H9 (cell line): ENCODE measurements around the gene PFKL. TPM values are rescaled to one million over a fixed set of nuclear protein-coding genes. Genes with fewer than 3 reads are reported as not detected.
A peak's percentile ranks its signal among the peaks of the same experiment; 100 is the strongest.

Experiments
- DNase-seq: peaks from one replicate; pipeline ENCODE4 v3.0.0-alpha.2; 2017
- H2AFZ ChIP-seq: one replicate; pipeline ENCODE4 v1.6.1; 2013; ENCODE audit warnings: mild to moderate bottlenecking, low read length, control low read depth, moderate library complexity
- H2AK5ac ChIP-seq: 2 replicates; pipeline ENCODE4 v1.6.1; 2013; ENCODE audit warnings: low read length, control low read depth, mixed read lengths; ENCODE audit not compliant: insufficient read length
- H2BK120ac ChIP-seq: one replicate; pipeline ENCODE4 v1.6.1; 2013; ENCODE audit warnings: low read depth, mild to moderate bottlenecking, low read length, control low read depth, inconsistent platforms; ENCODE audit not compliant: poor library complexity, severe bottlenecking
- H2BK12ac ChIP-seq: 2 replicates; pipeline ENCODE4 v1.6.1; 2013; ENCODE audit warnings: low read length, control low read depth, mixed read lengths, low read depth; ENCODE audit not compliant: insufficient read length
- H2BK15ac ChIP-seq: 2 replicates; pipeline ENCODE4 v1.6.1; 2013; ENCODE audit warnings: low read depth, low read length, control low read depth
- H2BK20ac ChIP-seq: one replicate; pipeline ENCODE4 v1.6.1; 2013; ENCODE audit warnings: low read depth, mild to moderate bottlenecking, low read length, control low read depth, inconsistent platforms; ENCODE audit not compliant: poor library complexity, severe bottlenecking
- H2BK5ac ChIP-seq: 2 replicates; pipeline ENCODE4 v1.6.1; 2013; ENCODE audit warnings: low read length, control low read depth, mixed read lengths; ENCODE audit not compliant: insufficient read length
- H3K14ac ChIP-seq: 2 replicates; pipeline ENCODE4 v1.6.1; 2013; ENCODE audit warnings: low read length, control low read depth; ENCODE audit not compliant: insufficient read depth
- H3K18ac ChIP-seq: 2 replicates; pipeline ENCODE4 v1.6.1; 2013; ENCODE audit warnings: low read depth, mild to moderate bottlenecking, mixed read lengths, low read length, control low read depth; ENCODE audit not compliant: insufficient read length
- H3K23ac ChIP-seq: 2 replicates; pipeline ENCODE4 v1.6.1; 2013; ENCODE audit warnings: low read length, control low read depth, mixed read lengths, low read depth; ENCODE audit not compliant: insufficient read length
- H3K23me2 ChIP-seq: 2 replicates; pipeline ENCODE4 v1.6.1; 2013; ENCODE audit warnings: low read depth, mild to moderate bottlenecking, mixed read lengths, low read length, control low read depth; ENCODE audit not compliant: insufficient read length, poor library complexity, severe bottlenecking
- H3K27ac ChIP-seq: 2 replicates; pipeline ENCODE4 v1.5.1; 2013; ENCODE audit warnings: low read length, control low read depth, mixed read lengths, low read depth; ENCODE audit not compliant: insufficient read length
- H3K27me3 ChIP-seq: 2 replicates; pipeline ENCODE4 v1.6.1; 2013; ENCODE audit warnings: low read length, control low read depth, inconsistent platforms; ENCODE audit not compliant: insufficient read depth
- H3K4ac ChIP-seq: 2 replicates; pipeline ENCODE4 v1.6.1; 2013; ENCODE audit warnings: low read depth, mild to moderate bottlenecking, control low read depth, inconsistent platforms, low read length, moderate library complexity
- H3K4me1 ChIP-seq: 2 replicates; pipeline ENCODE4 v1.6.1; 2013; ENCODE audit warnings: low read length, control low read depth, inconsistent platforms; ENCODE audit not compliant: insufficient read depth
- H3K4me2 ChIP-seq: 2 replicates; pipeline ENCODE4 v1.6.1; 2013; ENCODE audit warnings: low read length, control low read depth, mixed read lengths; ENCODE audit not compliant: insufficient read length, insufficient read depth
- H3K56ac ChIP-seq: 2 replicates; pipeline ENCODE4 v1.6.1; 2013; ENCODE audit warnings: low read depth, mild to moderate bottlenecking, mixed read lengths, low read length, control low read depth; ENCODE audit not compliant: insufficient read length
- H3K79me1 ChIP-seq: 2 replicates; pipeline ENCODE4 v1.6.1; 2013; ENCODE audit warnings: low read depth, mild to moderate bottlenecking, moderate library complexity, low read length, control low read depth, inconsistent platforms; ENCODE audit not compliant: insufficient read depth, poor library complexity, severe bottlenecking
- H3K79me2 ChIP-seq: 2 replicates; pipeline ENCODE4 v1.6.1; 2013; ENCODE audit warnings: low read length, control low read depth, inconsistent platforms; ENCODE audit not compliant: insufficient read depth
- H3K9ac ChIP-seq: 2 replicates; pipeline ENCODE4 v1.6.1; 2013; ENCODE audit warnings: low read length, control low read depth, mixed read lengths; ENCODE audit not compliant: insufficient read length; ENCODE audit errors: extremely low read depth
- H3K9me3 ChIP-seq: one replicate; pipeline ENCODE4 v1.6.1; 2013; ENCODE audit warnings: low read depth, low read length, inconsistent platforms; ENCODE audit not compliant: control insufficient read depth
- H3T11ph ChIP-seq: one replicate; pipeline ENCODE4 v1.6.1; 2013; ENCODE audit warnings: mild to moderate bottlenecking, low read length, control low read depth, inconsistent platforms
- H4K20me1 ChIP-seq: one replicate; pipeline ENCODE4 v1.6.1; 2013; ENCODE audit not compliant: control insufficient read depth, insufficient read length, insufficient read depth
- H4K5ac ChIP-seq: 2 replicates; pipeline ENCODE4 v1.6.1; 2013; ENCODE audit warnings: low read depth, mild to moderate bottlenecking, mixed read lengths, low read length, control low read depth; ENCODE audit not compliant: insufficient read length
- H4K8ac ChIP-seq: replicated peaks from 2 replicates; pipeline ENCODE4 v1.6.1; 2013; ENCODE audit warnings: low read length, control low read depth, mixed read lengths, low read depth; ENCODE audit not compliant: insufficient read length
- H4K91ac ChIP-seq: 2 replicates; pipeline ENCODE4 v1.6.1; 2013; ENCODE audit warnings: low read depth, mild to moderate bottlenecking, moderate library complexity, mixed read lengths, low read length, control low read depth; ENCODE audit not compliant: insufficient read length
- H3K27ac Mint-ChIP-seq, 3 experiments: 2 replicates in 2 of 3; 3 replicates in 1 of 3; pipeline ENCODE4 v1.8.0; 2020 to 2021; ENCODE audit warnings: mixed read lengths in 3 of 3, mild to moderate bottlenecking in 1 of 3, moderate library complexity in 1 of 3
- H3K27me3 Mint-ChIP-seq: 2 replicates; pipeline ENCODE4 v1.8.0; 2021; ENCODE audit warnings: low read depth, mild to moderate bottlenecking, moderate library complexity, mixed read lengths
- H3K36me3 Mint-ChIP-seq, 3 experiments: 2 replicates in 2 of 3; 3 replicates in 1 of 3; pipeline ENCODE4 v1.8.0; 2020 to 2021; ENCODE audit warnings: low read depth in 3 of 3, mixed read lengths in 3 of 3; ENCODE audit not compliant: insufficient read depth in 1 of 3
- H3K4me1 Mint-ChIP-seq, 2 experiments: 2 replicates each; pipeline ENCODE4 v1.8.0; 2020; ENCODE audit warnings: mixed read lengths in 2 of 2
- H3K4me3 Mint-ChIP-seq, 2 experiments: 2 replicates in 1 of 2; 3 replicates in 1 of 2; pipeline ENCODE4 v1.8.0; 2020 to 2021; ENCODE audit warnings: mild to moderate bottlenecking in 2 of 2, mixed read lengths in 2 of 2, moderate library complexity in 1 of 2
- H3K9me3 Mint-ChIP-seq, 2 experiments: 2 replicates in 1 of 2; 3 replicates in 1 of 2; pipeline ENCODE4 v1.8.0; 2020; ENCODE audit warnings: mild to moderate bottlenecking in 2 of 2, mixed read lengths in 2 of 2, moderate library complexity in 1 of 2
- CTCF ChIP-seq: fragments of 200-600 bp; sonication (generic); conservative IDR thresholded peaks from 3 replicates; pipeline ENCODE4 v1.8.0; 2021; ENCODE audit warnings: antibody characterized with exemption, mild to moderate bottlenecking
- WGBS: extraction: QIAGEN DNeasy Blood & Tissue Kit; methylation state at CpG from one replicate; pipeline ENCODE4 v1.1.7; 2013; ENCODE audit warnings: missing lambda C conversion rate, low lambda C conversion rate, mixed read lengths; ENCODE audit not compliant: insufficient read length; ENCODE audit errors: extremely low coverage; 5-methylcytosine and 5-hydroxymethylcytosine counted together
- total RNA-seq: library from RNA; stranded (reverse); gene quantifications from 2 replicates; pipeline ENCODE4 v1.2.1, GENCODE V29; 2021

The PFKL gene
- total RNA-seq, 1 experiment from 2014 or later = 107 TPM

- Histone ChIP-seq H4K8ac (no peak overlapping the region), H3T11ph (no peak overlapping the region), H4K5ac (no peak overlapping the region), H3K79me1 (no peaks in the 10 kb centered on the region), H3K4me1 (no peaks in the 10 kb centered on the region), H3K23ac (no peak overlapping the region), H4K20me1 (no peaks in the 10 kb centered on the region), H3K23me2 (no peaks in the 10 kb centered on the region), H4K91ac (no peak overlapping the region), H3K56ac (no peak overlapping the region), H3K9me3 (no peaks in the 10 kb centered on the region), H3K4ac (no peak overlapping the region), H3K4me2 (no peak overlapping the region), H3K14ac (no peak overlapping the region), H2BK12ac (no peak overlapping the region), H3K79me2 (no peaks in the 10 kb centered on the region), H2BK20ac (no peak overlapping the region), H2BK5ac (no peak overlapping the region), H2AFZ (no peak overlapping the region), H2BK15ac (no peak overlapping the region), H3K27ac (no peak overlapping the region), H3K9ac (no peak overlapping the region), H2AK5ac (no peak overlapping the region), H3K18ac (no peak overlapping the region), H3K27me3 (no peaks in the 10 kb centered on the region), H2BK120ac (no peak overlapping the region)
- no peak for DNase-seq
- H3K9me3 Mint-ChIP-seq = no peaks in the 10 kb centered on the region
- peak overlapping the region; percentile 44 to 77 (median 47); a peak in 3 of 7 replicates for H3K27ac Mint-ChIP-seq
- H3K27me3 Mint-ChIP-seq = no peaks in the 10 kb centered on the region
- no CpG with 5 or more reads among the region's 26 CpGs for WGBS
- peaks cover 0 to 5% (median 0%) of the 10 kb centered on the region in 3 experiments; a peak in 3 of 7 replicates for H3K36me3 Mint-ChIP-seq
- H3K4me3 Mint-ChIP-seq = no peak overlapping the region
- no peak for TF ChIP-seq CTCF
- H3K4me1 Mint-ChIP-seq = 0 out of 4 replicates have a peak, but pooled peaks cover 0 to 3% of the 10 kb centered on the region in 2 experiments
Observed at GRCh38 chr21:44329086-44329889, 29.4 kb downstream of the PFKL start.
